Midbrain (tissue), 1 donor: ENCODE results near the gene EMCN.
"Not testable (repeated sequence)": the region's sequence is repeated elsewhere in the genome, so short reads cannot be mapped to it uniquely, and the experiment has no call there.

Experiments
- DNase-seq: peaks from one replicate; lab custom pipeline; 2025; lab: John Stamatoyannopoulos, UW

EMCN gene, protein sequence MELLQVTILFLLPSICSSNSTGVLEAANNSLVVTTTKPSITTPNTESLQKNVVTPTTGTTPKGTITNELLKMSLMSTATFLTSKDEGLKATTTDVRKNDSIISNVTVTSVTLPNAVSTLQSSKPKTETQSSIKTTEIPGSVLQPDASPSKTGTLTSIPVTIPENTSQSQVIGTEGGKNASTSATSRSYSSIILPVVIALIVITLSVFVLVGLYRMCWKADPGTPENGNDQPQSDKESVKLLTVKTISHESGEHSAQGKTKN

DNA sequence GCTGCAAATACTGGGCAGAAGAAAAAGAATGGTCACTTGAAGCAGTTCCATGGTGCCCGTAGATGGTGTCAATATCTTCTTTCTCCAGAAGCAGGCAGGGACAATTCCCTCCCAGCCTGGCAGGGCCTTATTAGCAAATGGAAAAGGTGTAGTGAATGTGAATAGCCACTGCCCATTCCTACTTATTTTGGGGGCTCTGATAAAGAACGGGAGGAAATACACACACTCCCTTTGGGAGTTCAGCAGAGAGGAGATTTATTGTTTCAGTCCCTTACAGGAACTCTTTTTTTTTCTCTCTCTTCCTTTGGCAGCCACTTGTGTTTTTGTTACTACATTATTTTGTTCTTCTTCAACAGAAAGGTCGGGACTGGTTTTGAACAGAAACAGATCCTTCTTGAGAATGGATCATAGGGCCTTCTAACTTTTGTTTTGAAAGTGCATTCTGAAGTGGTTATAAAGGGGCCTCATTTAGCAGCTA, at the start of gene EMCN:
TSS of gene EMCN (minus strand) at position 159 of the 478 bp plus-strand sequence. CDS start at position 51, 108 bp downstream.
- no peak for DNase-seq

DNA sequence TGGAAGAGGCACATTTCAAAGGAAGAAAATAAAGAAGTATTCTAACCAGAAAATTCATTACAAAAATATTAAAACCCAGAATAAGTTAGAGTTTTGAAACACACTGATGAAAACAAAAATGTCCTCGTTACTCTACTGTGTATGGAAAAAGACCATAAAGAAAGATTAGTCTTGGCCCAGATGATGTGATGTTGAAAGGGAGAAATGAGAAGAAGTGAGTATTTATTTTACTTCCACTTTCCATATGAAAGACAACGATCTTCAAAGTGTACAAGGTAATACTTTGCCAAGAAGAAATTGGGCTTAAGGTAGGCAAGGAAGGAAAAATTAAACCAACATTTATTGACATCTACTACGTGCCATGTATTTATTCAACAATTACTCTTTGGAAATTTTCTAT, 48.6 kb upstream of the EMCN start:
- DNase-seq = no peak

DNA sequence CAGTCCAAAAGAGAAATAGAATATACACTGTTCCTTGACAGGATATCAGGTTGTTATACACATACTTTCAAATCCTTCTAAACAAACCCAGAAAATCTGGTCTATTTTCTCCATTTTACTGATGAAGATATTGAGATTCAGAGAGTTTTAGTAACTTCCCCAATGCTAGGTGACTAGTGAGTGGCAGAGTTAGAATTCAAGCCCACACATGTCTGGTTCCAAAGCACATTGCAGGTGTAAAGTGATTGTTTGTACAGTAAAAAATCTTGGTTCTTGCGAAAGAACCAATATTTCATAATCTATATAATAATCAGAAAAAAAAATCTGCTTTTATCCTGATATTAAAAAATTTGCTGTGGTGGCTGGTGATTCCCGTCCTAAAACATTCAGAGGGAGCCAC, 39.5 kb upstream of the EMCN start:
- no peak for DNase-seq

DNA sequence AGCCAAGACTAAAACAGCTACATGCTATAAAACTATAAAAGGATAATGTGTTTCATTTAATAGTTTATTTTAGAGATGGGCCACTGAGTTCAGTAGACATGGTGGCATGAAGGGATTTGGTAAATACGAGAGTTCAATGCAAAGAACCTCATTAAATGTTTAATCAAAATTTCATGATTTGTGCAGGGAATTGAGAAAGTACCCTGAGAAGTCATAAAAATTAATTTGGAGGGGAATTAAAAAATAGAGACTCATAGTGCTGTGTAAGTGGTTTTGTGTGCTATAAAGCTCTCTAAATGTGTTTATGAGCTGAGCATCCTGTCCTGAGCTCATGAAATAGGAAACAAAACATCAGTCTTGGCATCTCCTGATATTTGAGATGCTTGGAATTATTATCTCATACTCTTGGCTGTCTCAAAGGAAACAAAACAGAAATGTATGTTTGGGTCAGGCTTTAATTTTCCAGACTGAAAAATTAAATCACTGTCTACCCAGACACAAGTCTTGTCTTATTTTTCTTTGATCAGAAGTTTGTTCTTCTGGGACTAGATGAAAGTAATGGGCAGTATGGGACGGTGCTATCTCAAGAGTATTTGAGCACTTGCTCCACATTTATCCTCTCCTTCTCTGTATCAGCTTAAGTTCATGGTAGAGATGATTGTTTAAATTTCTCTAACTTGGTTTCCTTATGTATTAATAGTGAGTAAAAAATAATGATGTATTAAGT, 38.0 kb upstream of the EMCN start:
- no peak for DNase-seq

DNA sequence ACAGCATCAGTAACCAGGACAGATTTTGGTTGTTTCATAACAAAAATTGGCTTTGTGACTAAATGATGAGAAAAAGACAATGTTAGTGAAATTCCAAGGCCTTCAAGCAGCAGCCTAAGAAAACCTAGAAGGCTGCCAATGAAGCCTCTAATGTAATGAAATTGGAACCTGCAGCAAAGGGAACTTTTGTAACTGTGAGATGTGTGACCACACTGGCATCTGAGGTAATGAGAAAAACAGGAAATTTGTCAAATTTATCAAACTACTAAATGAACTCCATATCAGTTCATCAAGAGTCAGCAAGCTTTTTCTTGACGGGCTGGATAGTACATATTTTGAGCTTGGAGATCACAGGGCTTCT, 30.4 kb upstream of the EMCN start:
- DNase-seq = no peak

DNA sequence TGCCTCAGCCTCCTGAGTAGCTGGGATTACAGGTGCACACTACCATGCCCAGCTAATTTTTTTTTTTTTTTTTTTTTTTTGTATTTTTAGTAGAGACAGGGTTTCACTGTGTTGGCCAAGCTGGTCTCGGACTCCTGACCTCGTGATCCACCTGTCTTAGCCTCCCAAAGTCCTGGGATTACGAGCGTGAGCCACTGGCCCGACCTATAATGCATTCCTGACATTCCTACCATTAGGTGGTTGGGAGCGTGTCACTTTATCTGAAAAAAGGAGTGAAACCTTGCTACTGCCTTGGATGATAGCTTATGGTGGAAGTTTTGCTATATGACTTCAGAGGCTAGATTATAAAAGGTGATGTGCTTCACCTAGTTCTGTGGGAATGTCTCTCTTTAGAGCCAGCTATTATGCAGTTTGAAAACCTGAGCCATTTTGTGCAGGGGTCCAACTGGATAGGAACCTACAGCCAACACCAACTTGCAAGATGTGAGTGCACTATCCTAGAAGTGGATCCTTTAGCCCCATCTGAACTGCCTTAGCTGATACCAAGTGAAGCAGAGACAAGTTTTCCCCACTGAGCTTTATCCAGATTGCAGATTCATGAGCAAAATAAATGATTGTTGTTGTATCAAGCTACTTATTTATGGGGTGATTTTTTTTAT, 29.8 kb upstream of the EMCN start:
- DNase-seq = no peak

DNA sequence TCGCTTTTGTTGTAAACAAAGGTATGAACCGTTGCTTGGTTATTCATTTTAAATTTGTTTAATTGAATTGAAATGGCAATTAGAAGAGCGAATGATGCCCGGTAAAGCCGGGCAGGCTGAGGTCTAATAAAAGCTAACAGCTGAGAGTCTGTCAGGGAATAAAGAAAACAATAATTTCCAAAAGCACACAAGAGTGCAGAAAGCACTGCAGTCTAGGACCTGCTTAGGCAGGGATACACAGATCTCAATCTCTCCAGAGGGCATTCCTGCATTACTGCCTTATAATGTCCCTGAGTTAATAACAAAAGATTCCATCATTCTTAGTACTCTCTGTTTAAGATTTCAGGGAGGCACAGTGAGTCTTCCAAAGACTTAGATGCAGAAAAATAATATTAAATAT, 27.6 kb upstream of the EMCN start:
- no peak for DNase-seq

DNA sequence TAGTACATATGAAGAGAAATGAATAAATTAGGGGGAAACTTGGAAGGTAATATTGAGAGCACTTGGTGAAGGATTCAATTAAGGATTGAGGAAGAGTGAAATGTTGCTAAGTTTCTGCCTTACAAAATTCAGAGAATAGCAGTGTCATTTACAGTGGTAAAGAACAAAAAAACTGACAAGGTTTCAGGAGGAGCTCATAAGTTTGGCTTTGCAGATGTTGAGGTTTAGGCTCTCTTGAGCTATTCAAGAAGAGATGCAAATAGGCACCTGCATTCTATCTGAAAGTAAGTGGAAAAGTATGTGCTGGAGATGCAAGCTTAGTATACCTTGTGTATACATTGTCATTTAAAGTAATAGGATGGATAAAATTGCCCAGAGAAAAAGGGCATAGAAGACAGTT, 22.3 kb upstream of the EMCN start:
- no peak for DNase-seq

DNA sequence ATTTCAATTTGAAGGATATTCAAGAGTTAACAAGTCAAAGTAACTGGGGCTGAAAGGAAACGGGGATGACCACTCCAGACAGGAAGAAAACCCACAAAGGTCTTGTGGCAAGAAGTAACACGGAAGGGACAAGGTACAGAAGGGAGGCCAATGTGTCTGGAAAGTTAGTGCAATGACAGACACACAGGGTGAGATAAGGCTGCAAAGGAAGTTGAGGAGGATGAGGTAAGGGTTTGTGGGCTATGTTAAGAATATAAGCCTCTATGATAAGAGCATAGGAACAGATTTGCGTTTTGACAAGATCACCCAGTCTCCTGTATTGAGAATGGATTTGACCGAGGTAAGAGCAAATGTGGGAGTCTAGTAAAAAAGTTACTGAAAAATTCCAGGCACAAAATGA, 21.9 kb upstream of the EMCN start:
- no peak for DNase-seq

DNA sequence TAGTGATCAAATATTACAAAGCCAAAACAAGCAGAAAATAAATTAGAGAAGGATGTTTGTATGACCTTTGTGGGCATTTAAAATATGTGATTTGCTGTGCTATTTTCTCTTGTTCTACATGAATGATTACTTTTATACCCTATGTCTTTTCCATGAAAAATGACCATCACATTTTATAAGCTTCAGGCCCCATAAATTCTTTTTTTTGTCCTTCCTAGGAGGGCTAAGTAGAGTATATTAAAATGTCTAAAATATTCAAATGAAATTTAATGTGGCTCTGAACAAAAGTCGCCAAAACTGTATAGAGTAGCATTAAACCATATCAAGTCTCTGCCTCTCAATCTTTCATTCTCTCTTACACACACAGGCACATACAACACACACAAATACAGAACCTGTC, 15.9 kb upstream of the EMCN start:
- DNase-seq = no peak

DNA sequence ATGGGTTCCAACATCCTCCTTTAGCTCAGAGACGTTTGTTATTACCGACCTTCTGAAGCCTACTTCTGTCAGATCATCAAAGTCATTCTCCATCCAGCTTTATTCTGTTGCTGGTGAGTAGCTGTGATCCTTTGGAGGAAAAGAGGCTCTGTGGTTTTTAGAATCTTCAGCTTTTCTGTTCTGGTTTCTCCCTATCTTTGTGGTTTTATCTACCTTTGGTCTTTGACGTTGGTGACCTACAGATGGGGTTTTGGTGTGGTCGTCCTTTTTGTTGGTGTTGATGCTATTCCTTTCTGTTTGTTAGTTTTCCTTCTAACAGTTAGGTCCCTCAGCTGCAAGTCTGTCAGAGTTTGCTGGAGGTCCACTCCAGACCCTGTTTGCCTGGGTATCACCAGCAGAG, 12.3 kb upstream of the EMCN start:
- DNase-seq = not testable (repeated sequence)

DNA sequence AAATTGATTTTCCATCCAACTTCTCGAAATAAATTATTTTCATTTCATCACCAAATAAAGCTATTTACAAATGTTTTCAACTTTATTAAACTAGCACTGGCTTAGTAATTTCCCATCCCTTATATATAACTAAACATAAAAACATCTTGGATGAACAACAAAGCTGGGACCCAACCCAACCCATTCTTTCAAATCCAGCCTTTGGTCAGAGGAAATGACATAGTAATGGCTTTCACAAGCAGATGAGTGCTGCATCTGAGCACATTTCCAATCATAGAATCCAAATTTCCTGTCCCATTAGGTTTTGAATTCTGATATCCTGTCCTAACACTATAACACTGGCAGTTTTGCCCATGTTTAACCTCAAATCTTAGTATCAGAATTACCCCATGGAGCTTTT, 7.9 kb upstream of the EMCN start:
- DNase-seq = no peak

DNA sequence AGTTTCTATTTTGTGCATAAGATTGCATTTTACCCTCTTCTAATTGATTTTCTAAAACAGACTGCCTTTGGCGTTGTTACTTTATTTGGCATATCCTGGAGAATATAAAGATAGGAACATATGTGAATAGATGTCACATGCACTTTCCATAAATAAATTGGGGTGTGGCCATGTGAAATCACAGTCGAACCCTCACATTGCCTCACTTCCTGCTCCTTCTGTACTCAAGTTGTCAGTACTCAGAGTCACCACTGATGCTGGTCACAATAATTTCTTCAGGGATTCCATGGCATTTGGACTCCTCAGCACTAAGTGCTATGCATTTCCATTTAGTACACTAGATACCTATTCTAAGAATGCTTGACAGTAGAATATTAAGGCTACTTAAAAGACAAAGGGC, 1.4 kb upstream of the EMCN start:
- DNase-seq = no peak

DNA sequence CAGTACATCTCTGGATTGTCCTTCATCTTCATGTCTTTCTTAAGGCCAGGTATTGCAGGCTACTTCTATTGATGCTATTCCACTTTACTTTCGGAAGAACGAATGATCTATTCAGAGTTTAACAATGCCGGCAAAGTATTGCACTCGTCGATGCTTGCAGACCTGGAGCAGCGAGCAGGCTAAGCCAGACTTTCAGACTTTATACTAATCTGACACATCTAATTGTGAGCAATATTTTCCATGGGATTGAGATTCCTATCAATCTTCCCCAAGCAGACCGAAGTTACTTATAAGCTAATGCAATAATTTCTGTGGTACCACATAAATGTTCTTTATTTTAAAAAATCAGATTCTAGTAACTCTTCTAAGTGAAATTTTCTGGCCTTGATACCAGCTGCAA, 1.6 kb downstream of the EMCN start:
- no peak for DNase-seq

DNA sequence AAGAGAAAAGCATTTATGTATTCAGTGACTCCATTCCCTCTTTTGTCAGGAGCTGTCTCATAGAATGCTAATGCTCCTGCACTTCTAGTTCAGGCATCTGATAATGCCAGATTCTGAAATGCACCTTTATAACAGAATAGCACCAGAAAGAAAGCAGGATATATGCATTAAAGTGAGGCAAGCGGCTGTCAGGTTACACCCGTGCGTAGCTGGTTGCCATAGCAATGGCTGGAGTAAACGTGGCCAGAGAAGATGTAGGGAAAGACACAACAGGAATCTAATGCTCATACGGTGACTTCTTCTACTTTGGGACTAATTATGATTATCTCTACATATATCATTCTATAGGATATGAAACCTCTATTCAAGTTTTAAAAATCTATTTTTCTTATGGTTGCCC, 5.9 kb downstream of the EMCN start:
- no peak for DNase-seq

DNA sequence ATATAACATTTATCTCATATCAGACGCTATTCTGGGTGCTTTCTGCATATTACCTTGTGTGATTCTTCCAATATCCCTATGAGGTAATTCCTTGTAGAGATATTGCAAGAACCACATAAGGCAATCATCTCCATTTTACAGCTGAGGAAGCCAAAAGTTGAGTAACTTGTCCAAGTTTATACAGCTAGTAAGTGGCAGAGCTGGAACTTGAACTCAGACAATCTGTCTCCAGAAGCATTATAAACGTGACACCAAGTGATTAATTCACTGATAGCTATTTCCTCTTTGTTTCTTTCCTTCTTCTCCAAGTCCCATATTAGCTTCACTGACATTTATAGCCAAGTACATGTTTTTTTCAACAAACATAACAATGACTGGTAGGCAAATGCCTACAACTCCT, 7.3 kb downstream of the EMCN start:
- DNase-seq = no peak

DNA sequence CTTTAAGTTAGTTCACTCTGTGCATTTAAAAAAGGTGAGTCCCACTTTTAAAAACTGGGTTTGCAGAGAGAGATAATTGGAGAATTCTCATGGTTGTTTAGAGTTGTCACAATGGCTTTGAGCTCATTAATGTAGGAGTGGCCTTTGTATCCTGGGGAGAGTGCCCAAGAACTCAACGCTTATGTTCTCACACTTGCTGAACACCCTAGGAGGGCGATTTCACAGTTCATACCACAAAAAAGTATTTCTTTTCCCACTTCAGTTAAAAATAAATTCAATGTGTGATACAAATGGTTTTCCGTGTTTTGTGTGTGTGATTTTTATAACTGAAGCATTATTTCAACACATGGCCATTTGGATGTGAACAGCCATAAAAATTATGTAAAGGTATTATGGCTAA, 8.4 kb downstream of the EMCN start:
- no peak for DNase-seq

DNA sequence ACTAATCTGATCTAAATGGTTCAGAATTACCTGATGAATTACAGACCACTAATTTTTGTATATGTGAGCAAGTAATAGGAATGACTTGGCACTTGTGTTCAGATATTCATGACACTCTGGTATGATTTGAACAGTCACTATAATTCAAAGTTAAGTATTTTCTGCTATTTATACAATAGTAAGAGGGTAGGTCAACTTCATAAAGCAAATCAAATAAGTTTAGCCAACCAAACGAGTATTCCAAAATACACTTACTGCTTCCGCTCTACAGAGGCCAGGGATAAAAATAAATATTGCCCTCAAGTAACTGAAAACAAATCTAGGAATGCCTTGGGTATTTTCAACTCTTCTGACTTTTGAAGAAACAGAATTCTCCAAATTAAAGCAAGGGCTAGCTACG, 9.1 kb downstream of the EMCN start:
- no peak for DNase-seq

DNA sequence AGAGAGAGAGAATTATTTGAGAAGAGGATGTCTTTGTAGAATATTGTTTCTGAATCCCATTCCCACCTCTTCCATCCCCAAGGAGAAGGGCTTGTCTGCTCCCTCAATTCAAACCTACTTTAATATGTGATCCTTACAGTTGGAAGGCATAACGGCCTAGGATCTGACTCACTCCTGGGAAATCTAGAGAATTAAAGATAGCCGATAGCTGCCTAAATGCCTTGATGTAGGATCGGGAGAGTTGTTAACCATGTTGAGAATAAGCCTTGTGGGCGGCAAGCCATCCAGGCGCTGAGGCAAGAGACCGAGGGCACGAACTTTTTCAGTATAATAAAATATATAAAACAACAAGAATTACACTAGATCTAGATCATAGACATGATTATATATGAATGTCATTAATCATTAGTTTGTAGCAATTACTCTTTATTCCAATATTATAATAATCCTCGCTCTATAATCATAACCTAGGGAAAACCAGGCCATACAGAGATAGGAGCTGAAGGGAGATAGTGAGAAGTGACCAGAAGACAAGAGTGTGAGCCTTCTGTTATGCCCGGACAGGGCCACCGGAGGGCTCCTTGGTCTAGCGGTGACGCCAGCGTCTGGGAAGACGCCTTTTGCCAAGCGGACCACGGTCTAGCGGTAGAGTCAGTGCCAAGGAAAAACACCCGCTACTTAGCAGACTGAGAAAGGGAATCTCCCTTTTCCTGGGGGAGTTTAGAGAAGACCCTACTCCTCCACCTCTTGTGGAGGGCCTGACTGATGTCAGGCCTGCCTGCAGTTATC, 13.5 kb downstream of the EMCN start:
- DNase-seq = no peak

DNA sequence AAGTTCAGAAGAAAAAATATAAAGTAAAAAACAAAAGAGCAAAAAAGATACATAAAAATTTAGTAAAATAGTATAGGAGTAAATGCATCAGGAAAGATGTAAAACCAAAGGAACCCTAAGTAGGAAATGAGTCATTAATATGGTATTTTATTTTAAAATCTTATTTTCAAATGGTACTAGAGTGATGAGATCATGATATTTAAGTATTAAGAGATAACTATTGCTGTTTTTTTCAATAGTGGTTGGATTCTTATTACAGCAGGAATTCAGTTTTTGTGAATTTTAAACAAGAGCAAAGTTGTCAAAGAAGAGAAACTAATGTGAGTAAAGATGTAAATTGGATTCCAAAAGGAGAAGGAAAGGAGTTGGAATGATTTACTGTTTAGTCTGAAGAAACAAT, 20.0 kb downstream of the EMCN start:
- no peak for DNase-seq

DNA sequence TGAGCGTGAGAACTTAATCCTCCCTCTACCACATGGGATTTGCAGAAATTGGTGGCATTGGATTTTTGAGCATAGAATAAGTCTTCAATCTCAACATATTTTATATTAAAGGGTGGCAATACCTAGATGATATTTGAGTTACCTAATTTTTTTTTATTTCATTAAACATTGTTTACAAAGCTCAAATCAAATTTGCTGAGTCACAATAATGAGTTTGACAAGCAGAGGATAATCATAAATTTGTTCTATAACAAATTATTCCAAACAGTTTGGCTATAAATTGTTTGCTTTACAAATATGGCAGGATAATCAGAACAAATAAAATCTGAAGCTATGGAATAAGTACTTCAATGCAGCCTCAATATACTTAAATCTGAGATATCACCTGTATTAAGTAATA, 22.7 kb downstream of the EMCN start:
- DNase-seq = no peak

DNA sequence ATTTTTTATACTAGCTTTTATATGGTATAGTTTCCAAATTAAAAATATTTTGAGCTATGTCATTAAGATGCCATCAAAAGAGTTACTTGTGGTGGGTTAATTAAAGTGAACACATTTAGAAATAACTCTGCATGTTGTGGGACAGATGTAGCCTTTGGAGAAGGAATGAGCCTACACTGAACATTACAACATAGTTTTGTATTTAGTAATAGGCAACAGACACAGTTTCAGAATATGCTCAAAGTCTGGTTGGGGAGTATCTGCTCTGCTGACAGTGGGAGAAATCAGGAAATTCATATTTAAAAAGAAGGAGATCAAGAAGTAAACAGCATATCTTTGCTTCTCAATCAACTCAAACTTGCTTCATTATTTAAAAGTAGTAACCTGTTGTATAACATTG, 23.7 kb downstream of the EMCN start:
- DNase-seq = no peak

DNA sequence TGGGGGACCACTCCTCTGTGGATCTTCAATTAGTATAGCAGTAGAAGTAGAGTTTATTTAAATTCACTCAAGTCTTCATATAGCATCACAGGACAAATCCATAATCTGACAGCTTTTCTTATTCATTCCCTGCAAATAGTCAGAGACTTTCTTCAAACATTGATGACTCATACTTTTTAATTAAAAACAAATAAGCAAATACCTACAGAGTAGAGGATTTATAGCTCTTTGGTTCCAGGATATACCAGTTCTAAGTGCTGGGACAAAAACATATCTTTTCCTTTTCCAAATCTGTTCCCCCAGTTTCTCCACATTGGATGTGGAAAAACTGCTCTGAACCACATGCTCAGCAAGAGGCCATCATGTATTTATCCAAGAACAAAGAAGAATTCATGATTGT, 24.1 kb downstream of the EMCN start:
- no peak for DNase-seq
